Mucosa of rectum (tissue), 2 donors: Measurements from ENCODE around the gene SASH1.
A peak's percentile ranks its signal among the peaks of the same experiment; 100 is the strongest.

Source experiments
- H3K27ac ChIP-seq, 2 donors: one replicate each; pipeline ENCODE4 v1.7.0; 2013; ENCODE audit warnings: inconsistent platforms in 2 of 2, low read depth in 2 of 2, low read length in 2 of 2
- H3K27me3 ChIP-seq, 2 donors: one replicate each; pipeline ENCODE4 v1.7.0; 2013; ENCODE audit warnings: low read length in 2 of 2; ENCODE audit not compliant: control insufficient read depth in 2 of 2, insufficient read depth in 2 of 2
- H3K36me3 ChIP-seq, 2 donors: one replicate each; pipeline ENCODE4 v1.7.0; 2013; ENCODE audit warnings: low read length in 2 of 2; ENCODE audit not compliant: control insufficient read depth in 2 of 2, insufficient read depth in 2 of 2
- H3K4me1 ChIP-seq, 2 donors: one replicate each; pipeline ENCODE4 v1.7.0; 2013; ENCODE audit warnings: low read length in 2 of 2, mild to moderate bottlenecking in 1 of 2; ENCODE audit not compliant: control insufficient read depth in 2 of 2, insufficient read depth in 2 of 2
- H3K4me3 ChIP-seq, 2 donors: one replicate each; pipeline ENCODE4 v1.7.0; 2013; ENCODE audit warnings: low read length in 2 of 2
- H3K9ac ChIP-seq, 2 donors: one replicate each; pipeline ENCODE4 v1.7.0; 2013; ENCODE audit warnings: low read length in 2 of 2, low read depth in 1 of 2, mild to moderate bottlenecking in 1 of 2
- H3K9me3 ChIP-seq, 2 donors: one replicate each; pipeline ENCODE4 v1.7.0; 2013; ENCODE audit warnings: low read length in 2 of 2; ENCODE audit not compliant: control insufficient read depth in 2 of 2
- donor health status: healthy.
- donor health status: Normal muscosa, but diverticular disease.

Gene SASH1

GRCh38 chr6:148501178-148501590 lies 158.5 kb downstream of the SASH1 start:
- Histone ChIP-seq H3K36me3 (no peaks in the 10 kb centered on the region), H3K27ac (peak overlapping the region; percentile 0 to 58), H3K9ac (no peak overlapping the region), H3K9me3 (no peaks in the 10 kb centered on the region), H3K4me1 (peaks cover 2 to 7% of the 10 kb centered on the region in 2 donors), H3K4me3 (no peak overlapping the region), H3K27me3 (no peaks in the 10 kb centered on the region)

- no peaks in the 10 kb centered on the region for H3K9me3 ChIP-seq
- H3K27me3 ChIP-seq, result no peaks in the 10 kb centered on the region
- H3K36me3 ChIP-seq, result no peaks in the 10 kb centered on the region
- peaks cover 0 to 7% of the 10 kb centered on the region in 2 donors for H3K4me1 ChIP-seq
- no peak overlapping the region for H3K4me3 ChIP-seq
- peak overlapping the region; percentile 0 to 18 for H3K27ac ChIP-seq
- H3K9ac ChIP-seq, result no peak overlapping the region
These were observed 159.6 kb downstream of the SASH1 start for GRCh38 chr6:148502083-148502772.

DNA sequence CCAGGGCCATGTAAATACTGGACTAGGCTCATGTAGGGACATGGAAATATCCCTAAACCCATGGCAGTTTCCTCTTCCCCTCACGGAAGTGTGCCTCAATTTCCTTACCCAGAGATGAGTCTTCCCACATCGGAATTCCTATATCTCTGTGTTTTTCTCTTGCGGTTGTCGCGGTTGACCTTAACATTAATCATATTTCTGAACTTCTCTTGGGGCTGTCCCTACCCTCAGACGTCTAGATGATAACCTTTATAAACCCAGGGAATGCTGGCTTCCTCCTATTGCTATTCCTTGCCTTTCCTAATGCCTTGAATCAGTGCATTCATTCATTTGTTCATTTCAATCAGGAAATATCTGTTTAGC lies 160.1 kb downstream of the SASH1 start:
- H3K27ac ChIP-seq, result no peak overlapping the region
- H3K4me1 ChIP-seq, result peaks cover 0 to 7% of the 10 kb centered on the region in 2 donors
- H3K9ac ChIP-seq, result no peak overlapping the region
- H3K9me3 ChIP-seq, result no peaks in the 10 kb centered on the region
- no peak overlapping the region for H3K4me3 ChIP-seq
- H3K36me3 ChIP-seq, result no peaks in the 10 kb centered on the region
- H3K27me3 ChIP-seq, result no peaks in the 10 kb centered on the region

DNA sequence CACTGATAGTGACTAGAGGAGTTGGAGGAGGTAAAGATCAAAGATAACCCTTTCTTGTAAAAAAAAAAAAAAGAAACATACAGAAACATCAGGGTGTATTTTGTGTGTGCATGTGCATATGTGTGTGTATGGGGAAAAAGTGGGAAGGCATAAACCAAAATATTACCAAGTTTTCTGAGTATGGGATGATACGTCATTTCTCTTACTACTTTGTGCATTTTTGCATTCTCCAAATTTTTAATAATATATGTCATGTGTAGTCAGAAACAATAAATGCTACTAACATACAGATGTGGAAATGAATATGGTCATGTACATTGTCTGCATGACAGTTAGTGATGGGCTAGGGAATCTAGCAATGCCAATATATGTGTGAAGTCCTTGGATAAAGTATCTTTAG lies 161.1 kb downstream of the SASH1 start:
- H3K9ac ChIP-seq, result no peak overlapping the region
- no peaks in the 10 kb centered on the region for H3K27me3 ChIP-seq
- H3K27ac ChIP-seq, result no peak overlapping the region
- no peaks in the 10 kb centered on the region for H3K9me3 ChIP-seq
- no peaks in the 10 kb centered on the region for H3K36me3 ChIP-seq
- H3K4me1 ChIP-seq, result peaks cover 0 to 7% of the 10 kb centered on the region in 2 donors
- H3K4me3 ChIP-seq, result no peak overlapping the region

DNA sequence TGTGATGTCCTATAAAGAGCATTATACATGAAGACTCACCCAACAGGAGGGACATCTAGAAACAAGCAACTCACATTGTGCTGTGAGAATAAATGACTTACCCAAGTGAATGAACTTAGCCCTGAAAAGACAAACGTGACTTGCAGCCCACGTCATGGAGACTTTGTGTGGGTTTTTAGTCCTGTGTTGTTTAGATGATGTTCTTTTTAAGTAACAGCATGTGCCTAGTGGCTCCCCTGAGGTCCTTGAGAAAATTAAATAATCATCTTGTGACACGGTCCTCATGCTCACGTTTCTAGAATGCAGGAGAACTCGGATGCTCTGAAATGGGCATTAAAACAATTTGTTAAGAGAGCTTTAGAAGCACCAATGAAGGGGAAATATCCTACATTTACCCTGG lies 165.1 kb downstream of the SASH1 start:
- H3K27ac ChIP-seq, result peak overlapping the region; percentile 69 to 71
- no peak overlapping the region for H3K4me3 ChIP-seq
- H3K27me3 ChIP-seq, result no peaks in the 10 kb centered on the region
- H3K4me1 ChIP-seq, result no peaks in the 10 kb centered on the region
- H3K9me3 ChIP-seq, result no peaks in the 10 kb centered on the region
- H3K36me3 ChIP-seq, result no peaks in the 10 kb centered on the region
- no peak overlapping the region for H3K9ac ChIP-seq

DNA sequence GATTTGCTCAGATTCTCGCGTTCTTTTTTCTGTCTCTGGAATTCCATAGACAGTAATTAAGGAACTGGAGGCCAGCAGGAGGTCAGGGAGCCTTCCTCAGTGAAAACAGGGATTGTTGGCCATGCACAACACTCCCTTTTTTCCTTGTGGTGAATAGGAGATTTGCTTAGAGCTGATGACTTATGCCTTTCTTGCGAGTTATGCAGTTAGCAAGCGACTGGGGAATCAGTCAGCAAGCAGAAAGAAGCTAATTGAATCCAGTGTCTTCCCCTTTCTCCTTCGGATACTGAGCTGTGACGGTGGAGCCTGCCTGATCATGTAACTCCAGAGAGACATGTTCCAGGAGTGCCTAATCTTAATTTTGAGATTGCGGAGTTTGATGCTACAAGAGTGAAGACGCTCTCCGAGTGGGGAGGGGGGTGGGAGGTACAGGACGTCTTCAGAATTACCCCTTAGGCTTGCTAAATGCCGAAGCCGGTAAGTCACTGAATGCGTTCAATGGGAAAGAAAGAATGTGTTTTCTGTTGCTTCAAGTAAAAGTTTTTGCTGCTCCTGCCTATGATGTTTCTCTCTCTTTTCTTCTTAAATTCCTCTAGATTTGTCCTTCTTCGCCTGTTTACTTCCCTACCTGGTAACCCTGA lies 165.9 kb downstream of the SASH1 start:
- H3K9me3 ChIP-seq, result no peaks in the 10 kb centered on the region
- peak overlapping the region; percentile 26 to 56 for H3K9ac ChIP-seq
- H3K36me3 ChIP-seq, result no peaks in the 10 kb centered on the region
- peak overlapping the region; percentile 47 to 76 for H3K4me3 ChIP-seq
- H3K27ac ChIP-seq, result peak overlapping the region; percentile 69 to 71
- H3K4me1 ChIP-seq, result no peaks in the 10 kb centered on the region
- H3K27me3 ChIP-seq, result no peaks in the 10 kb centered on the region

GRCh38 chr6:148509119-148509799 lies 166.6 kb downstream of the SASH1 start:
- Histone ChIP-seq H3K36me3 (no peaks in the 10 kb centered on the region), H3K9ac (peak overlapping the region; percentile 26 to 56), H3K9me3 (no peaks in the 10 kb centered on the region), H3K27me3 (no peaks in the 10 kb centered on the region), H3K4me1 (no peaks in the 10 kb centered on the region), H3K4me3 (peak overlapping the region; percentile 47 to 76), H3K27ac (peak overlapping the region; percentile 69 to 71)

DNA sequence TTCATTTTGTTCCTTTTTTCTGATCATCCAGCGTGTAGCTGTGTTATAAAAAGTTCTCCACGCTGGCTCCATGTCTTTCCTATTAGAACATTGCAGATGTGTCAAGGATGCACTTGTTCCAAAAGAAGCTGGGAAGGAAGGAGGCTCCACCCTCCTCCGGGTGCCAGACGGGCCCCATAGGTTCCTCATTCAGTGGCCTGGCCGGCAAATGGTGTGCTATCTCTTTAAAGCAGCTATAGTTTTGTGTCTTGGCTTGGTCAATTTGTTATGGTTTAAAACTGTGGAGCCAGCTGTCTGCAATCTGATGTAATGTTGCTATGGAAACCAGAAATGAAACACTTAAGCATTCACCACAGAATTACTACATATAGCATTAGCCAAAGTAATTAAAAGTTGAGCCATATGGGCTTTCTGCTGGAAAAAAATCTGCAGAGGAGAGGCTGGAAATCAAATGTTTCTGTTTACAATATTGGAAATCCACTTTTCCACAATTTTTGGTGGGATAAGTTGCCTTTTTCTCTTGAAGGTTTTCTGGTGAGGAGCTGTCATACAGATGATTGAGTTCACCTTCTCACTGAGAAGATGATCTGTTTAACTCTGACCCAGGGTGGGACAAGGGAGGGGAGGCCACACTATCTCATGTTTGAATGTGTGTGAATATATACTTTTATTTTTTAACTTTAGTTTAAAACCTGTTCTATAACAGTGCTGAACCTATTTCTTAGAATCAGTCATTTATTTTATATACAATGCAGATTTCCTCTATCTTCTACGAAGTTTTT lies 167.4 kb downstream of the SASH1 start:
- no peaks in the 10 kb centered on the region for H3K4me1 ChIP-seq
- no peaks in the 10 kb centered on the region for H3K9me3 ChIP-seq
- H3K27ac ChIP-seq, result peak overlapping the region; percentile 69 to 71
- peak overlapping the region; percentile 26 to 56 for H3K9ac ChIP-seq
- H3K36me3 ChIP-seq, result no peaks in the 10 kb centered on the region
- H3K4me3 ChIP-seq, result peak overlapping the region; percentile 8 to 76
- H3K27me3 ChIP-seq, result no peaks in the 10 kb centered on the region

GRCh38 chr6:148513145-148514071 lies 170.8 kb downstream of the SASH1 start:
- H3K36me3 ChIP-seq, result no peaks in the 10 kb centered on the region
- peak overlapping the region; percentile 72 to 80 for H3K27ac ChIP-seq
- H3K27me3 ChIP-seq, result no peaks in the 10 kb centered on the region
- H3K4me1 ChIP-seq, result peaks cover 0 to 4% of the 10 kb centered on the region in 2 donors
- H3K4me3 ChIP-seq, result peak overlapping the region in 1 of 2 donors; percentile 46
- H3K9me3 ChIP-seq, result no peaks in the 10 kb centered on the region
- no peak overlapping the region for H3K9ac ChIP-seq
